Kidney tubule cell (primary cell): ENCODE measurements around the gene HHAT.
A peak's percentile ranks its signal among the peaks of the same experiment; 100 is the strongest.

ENCODE experiments used
- DNase-seq: peaks from one replicate; pipeline ENCODE4 v3.0.0-alpha.2; 2018; ENCODE audit warnings: low spot score

HHAT gene

GRCh38 chr1:210359255-210359654 is 30.6 kb downstream of the HHAT start:
- no peak for DNase-seq

GRCh38 chr1:210360852-210361477 is 32.3 kb downstream of the HHAT start:
- peak; percentile 45 for DNase-seq

- DNase-seq = no peak
Observed at GRCh38 chr1:210361665-210362064, 33.0 kb downstream of the HHAT start.

- no peak for DNase-seq
Observed at GRCh38 chr1:210362526-210362925, 33.8 kb downstream of the HHAT start.

GRCh38 chr1:210363119-210363518 is 34.4 kb downstream of the HHAT start:
- DNase-seq = no peak

- no peak for DNase-seq
Observed at GRCh38 chr1:210364479-210364878, 35.8 kb downstream of the HHAT start.

- no peak for DNase-seq
Observed at GRCh38 chr1:210366767-210367166, 38.1 kb downstream of the HHAT start.

GRCh38 chr1:210367566-210367965 is 38.9 kb downstream of the HHAT start:
- DNase-seq = no peak

GRCh38 chr1:210369425-210369824 is 40.7 kb downstream of the HHAT start:
- no peak for DNase-seq

GRCh38 chr1:210371916-210372315 is 43.2 kb downstream of the HHAT start:
- no peak for DNase-seq

GRCh38 chr1:210372491-210372890 is 43.8 kb downstream of the HHAT start:
- no peak for DNase-seq

- no peak for DNase-seq
Observed at GRCh38 chr1:210372931-210373627, 44.4 kb downstream of the HHAT start.

GRCh38 chr1:210373628-210373877 is 44.9 kb downstream of the HHAT start:
- DNase-seq = no peak

- DNase-seq = peak; percentile 100
Observed at GRCh38 chr1:210373878-210374599, 45.3 kb downstream of the HHAT start.

- no peak for DNase-seq
Observed at GRCh38 chr1:210374600-210374953, 45.9 kb downstream of the HHAT start.

- peak; percentile 16 for DNase-seq
Observed at GRCh38 chr1:210376836-210377372, 48.2 kb downstream of the HHAT start.

- peak; percentile 23 for DNase-seq
Observed at GRCh38 chr1:210377731-210378333, 49.1 kb downstream of the HHAT start.

GRCh38 chr1:210378736-210379135 is 50.0 kb downstream of the HHAT start:
- DNase-seq = no peak

GRCh38 chr1:210381934-210382333 is 53.2 kb downstream of the HHAT start:
- no peak for DNase-seq

GRCh38 chr1:210384625-210385024 is 55.9 kb downstream of the HHAT start:
- DNase-seq = peak; percentile 79

- DNase-seq = no peak
Observed at GRCh38 chr1:210385228-210385627, 56.5 kb downstream of the HHAT start.

GRCh38 chr1:210394281-210394821 is 65.6 kb downstream of the HHAT start:
- DNase-seq = peak; percentile 32

- DNase-seq = no peak
Observed at GRCh38 chr1:210396541-210396940, 67.8 kb downstream of the HHAT start.
